Suprapubic skin (tissue), 4 donors: ENCODE data around the gene RAPGEF2.

Experiments
- EP300 ChIP-seq: sonication (generic); formaldehyde crosslinking; IDR thresholded peaks from one replicate; pipeline ENCODE4 v1.6.1; 2017; ENCODE audit warnings: antibody characterized with exemption
- POLR2A ChIP-seq, 2 donors: fragments of 450-650 bp; IDR thresholded peaks; one replicate each; pipeline ENCODE4 v1.6.1; 2017; ENCODE audit warnings: antibody characterized with exemption in 2 of 2, mild to moderate bottlenecking in 2 of 2, moderate library complexity in 2 of 2
- POLR2AphosphoS5 ChIP-seq, 3 donors: sonication (generic); formaldehyde crosslinking; IDR thresholded peaks; one replicate each; pipeline ENCODE4 v1.6.1; 2017; ENCODE audit warnings: antibody characterized with exemption in 3 of 3
- TF ChIP-seq, protein P1 (sequence below), 2 donors: fragments of 200-600 bp in 1 of 2; fragments of 450-650 bp in 1 of 2; sonication (generic) in 1 of 2; IDR thresholded peaks; one replicate each; pipeline ENCODE4 v1.5.1; 2016 to 2019; ENCODE audit warnings: antibody characterized with exemption in 2 of 2, mild to moderate bottlenecking in 1 of 2, moderate library complexity in 1 of 2

- TF ChIP-seq, protein P1, sequence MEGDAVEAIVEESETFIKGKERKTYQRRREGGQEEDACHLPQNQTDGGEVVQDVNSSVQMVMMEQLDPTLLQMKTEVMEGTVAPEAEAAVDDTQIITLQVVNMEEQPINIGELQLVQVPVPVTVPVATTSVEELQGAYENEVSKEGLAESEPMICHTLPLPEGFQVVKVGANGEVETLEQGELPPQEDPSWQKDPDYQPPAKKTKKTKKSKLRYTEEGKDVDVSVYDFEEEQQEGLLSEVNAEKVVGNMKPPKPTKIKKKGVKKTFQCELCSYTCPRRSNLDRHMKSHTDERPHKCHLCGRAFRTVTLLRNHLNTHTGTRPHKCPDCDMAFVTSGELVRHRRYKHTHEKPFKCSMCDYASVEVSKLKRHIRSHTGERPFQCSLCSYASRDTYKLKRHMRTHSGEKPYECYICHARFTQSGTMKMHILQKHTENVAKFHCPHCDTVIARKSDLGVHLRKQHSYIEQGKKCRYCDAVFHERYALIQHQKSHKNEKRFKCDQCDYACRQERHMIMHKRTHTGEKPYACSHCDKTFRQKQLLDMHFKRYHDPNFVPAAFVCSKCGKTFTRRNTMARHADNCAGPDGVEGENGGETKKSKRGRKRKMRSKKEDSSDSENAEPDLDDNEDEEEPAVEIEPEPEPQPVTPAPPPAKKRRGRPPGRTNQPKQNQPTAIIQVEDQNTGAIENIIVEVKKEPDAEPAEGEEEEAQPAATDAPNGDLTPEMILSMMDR (IDR thresholded peaks at IDR 0.05): no peak
- TF ChIP-seq POLR2A (IDR thresholded peaks at IDR 0.05) (no peak), EP300 (no peak), POLR2AphosphoS5 (IDR thresholded peaks at IDR 0.05) (no peak)
Measured at GRCh38 chr4:159396151-159396550, 293.3 kb downstream of the RAPGEF2 start.
